ENCODE measurements around the gene ENGASE.

- no peak for TF ChIP-seq EP300 (IDR thresholded peaks at IDR 0.05)
- TF ChIP-seq, protein P1, sequence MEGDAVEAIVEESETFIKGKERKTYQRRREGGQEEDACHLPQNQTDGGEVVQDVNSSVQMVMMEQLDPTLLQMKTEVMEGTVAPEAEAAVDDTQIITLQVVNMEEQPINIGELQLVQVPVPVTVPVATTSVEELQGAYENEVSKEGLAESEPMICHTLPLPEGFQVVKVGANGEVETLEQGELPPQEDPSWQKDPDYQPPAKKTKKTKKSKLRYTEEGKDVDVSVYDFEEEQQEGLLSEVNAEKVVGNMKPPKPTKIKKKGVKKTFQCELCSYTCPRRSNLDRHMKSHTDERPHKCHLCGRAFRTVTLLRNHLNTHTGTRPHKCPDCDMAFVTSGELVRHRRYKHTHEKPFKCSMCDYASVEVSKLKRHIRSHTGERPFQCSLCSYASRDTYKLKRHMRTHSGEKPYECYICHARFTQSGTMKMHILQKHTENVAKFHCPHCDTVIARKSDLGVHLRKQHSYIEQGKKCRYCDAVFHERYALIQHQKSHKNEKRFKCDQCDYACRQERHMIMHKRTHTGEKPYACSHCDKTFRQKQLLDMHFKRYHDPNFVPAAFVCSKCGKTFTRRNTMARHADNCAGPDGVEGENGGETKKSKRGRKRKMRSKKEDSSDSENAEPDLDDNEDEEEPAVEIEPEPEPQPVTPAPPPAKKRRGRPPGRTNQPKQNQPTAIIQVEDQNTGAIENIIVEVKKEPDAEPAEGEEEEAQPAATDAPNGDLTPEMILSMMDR (IDR thresholded peaks at IDR 0.05), result no peak
Observed at GRCh38 chr17:79100405-79100804, 25.8 kb downstream of the ENGASE start.

All from tibial nerve (tissue), 4 donors.